C1 segment of cervical spinal cord (tissue), 14 donors: Measurements from ENCODE around the gene SHC4.
"Not testable (repeated sequence)": the region's sequence is repeated elsewhere in the genome, so short reads cannot be mapped to it uniquely, and the experiment has no call there.

ENCODE experiments used
- DNase-seq, 14 donors: peaks; one replicate each; lab custom pipeline; 2025; lab: John Stamatoyannopoulos, UW

SHC4 gene

GRCh38 chr15:48796930-48797329 lies 166.8 kb downstream of the SHC4 start:
- DNase-seq: no peak

GRCh38 chr15:48796521-48796920 lies 167.2 kb downstream of the SHC4 start:
- no peak for DNase-seq

DNA sequence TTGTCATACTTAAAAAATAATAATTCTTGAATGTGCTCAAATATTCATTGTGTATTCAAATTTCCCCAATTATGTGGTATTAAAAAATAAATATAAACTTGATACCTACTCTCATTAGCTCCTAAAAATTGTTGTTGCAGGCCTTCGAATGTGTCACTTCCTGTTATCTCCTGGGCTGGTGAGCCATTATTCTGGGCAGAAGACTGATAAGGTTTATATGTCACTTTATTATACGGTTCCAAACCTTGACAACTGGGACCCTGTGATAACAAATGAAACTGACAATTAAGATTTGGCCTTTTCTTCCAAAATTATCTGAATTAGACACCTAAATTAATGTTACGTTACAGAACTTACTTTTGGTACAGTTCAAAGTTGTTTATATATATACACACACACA lies 167.8 kb downstream of the SHC4 start:
- DNase-seq: no peak

DNA sequence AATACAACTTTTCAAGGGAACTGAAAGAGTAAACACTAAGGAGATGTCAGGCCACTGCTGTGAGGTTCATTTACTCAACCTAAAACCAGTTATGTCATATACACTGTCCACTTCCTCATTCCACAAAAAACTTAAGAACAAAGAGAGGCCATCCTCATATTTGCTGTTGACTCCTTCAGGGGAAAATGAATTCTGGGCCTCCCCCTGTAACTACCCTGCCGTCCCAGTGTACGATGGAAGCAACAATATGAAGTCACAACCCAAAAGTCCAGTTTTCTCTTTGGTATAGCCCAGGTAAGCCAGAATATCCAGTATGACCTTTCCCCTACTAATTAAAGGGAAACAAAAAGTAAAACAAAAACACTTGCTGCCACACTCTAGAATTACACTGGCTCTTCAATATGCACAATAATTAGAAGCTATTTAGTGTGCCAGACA lies 169.0 kb downstream of the SHC4 start:
- no peak for DNase-seq

DNA sequence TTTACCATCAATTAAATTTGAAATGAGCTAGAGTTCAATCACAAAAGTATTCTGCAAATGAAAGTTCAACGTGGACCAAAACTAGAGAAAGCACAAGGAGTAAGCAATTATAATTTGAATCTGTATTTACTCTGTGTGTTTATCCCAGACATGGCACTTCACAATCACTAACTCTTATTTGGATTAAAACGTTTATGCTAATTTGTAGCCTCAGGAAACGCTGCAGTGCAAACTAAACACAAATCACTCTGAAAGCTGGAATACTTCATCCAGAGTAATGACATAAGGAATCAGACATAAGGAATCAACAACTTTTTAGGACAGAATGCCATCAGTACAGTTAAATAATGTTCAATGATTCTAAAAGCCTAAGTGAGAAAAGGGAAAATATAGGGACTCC lies 171.3 kb downstream of the SHC4 start:
- no peak for DNase-seq

- DNase-seq: not testable (repeated sequence)
Observed at GRCh38 chr15:48790466-48791115, 173.1 kb downstream of the SHC4 start.

DNA sequence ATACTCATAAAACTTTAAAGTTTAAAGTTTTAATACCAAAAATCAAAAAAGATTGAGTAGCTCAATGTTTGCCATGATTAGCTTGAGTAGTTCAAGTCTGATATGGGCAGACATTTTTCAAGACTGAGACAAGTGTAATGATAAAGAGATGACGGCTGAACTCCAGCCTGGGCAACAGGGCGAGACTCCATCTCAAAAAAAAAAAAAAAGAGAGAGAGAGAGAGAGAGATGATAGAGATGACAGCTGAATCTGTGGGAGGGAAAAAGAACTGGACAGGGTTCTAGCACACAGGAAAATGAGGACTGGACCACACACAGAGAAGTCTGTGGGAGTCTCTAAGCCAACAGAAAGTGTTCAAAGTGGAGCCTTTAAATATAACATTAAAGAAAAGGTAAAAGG lies 178.0 kb downstream of the SHC4 start:
- no peak for DNase-seq

GRCh38 chr15:48785195-48785594 lies 178.5 kb downstream of the SHC4 start:
- DNase-seq: no peak

GRCh38 chr15:48784756-48785155 lies 179.0 kb downstream of the SHC4 start:
- no peak for DNase-seq

DNA sequence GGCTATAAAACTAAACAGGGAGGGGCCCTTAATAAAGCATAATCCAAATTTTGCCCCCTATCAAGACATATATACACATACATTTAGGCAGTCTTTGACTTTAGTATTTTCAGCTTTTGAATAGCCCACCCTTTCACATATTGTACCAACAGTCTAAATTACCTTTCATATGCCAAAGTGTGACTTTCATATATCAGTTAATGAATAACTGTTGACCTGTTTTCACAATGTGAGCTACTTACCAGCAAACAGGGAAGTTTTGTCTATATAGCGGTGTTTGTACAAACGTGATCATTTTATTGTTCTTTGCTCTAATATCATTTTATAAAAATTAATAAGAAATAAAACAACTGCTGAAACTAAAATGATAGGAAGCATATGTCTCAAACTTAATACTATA lies 180.8 kb downstream of the SHC4 start:
- DNase-seq: no peak

DNA sequence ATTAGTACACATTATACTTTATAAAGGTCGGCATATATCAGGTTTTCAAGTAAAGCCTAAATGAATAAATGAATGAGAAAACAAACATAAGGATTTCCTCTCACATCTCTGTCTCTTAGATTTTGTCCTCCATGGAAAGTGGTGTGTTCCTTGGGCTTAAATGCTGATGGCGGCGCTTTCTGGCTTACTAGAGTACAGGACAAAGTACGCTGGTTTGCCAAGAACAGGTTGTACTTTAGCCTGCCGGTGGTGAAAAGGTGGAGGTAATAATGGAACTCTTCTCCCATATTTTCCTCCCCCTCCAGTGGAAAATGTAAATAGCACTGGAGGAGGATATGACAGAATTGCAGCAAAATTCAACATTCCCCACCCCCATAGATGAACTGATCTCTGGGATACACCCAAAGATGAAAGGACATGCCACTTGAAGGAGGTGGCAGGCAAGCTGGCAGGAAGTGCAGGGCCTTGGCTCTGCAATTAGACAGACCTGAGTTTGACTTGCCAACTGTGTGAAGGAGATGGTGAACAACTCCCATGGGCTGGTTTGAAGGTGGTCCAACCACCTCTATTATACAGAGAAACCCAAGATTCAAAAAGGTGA lies 182.1 kb downstream of the SHC4 start:
- DNase-seq: no peak

DNA sequence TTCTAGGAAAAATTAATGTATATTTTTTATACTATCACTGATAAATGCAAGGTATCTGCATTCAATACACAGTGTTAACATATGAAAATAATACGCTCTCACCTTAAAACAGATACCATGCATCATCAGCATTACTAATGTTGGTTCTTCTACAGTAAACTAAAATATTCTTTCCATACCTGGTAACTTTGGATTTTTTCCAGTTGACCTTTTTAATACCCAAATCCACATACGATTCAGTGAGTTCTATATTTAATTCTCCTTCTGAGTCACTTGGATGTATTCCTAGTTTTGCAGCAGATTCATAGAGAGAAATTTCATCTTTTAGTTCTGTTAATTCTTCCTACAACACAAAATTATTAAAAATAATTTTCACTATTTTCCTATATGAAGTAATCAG lies 182.7 kb downstream of the SHC4 start:
- no peak for DNase-seq

GRCh38 chr15:48778331-48778730 lies 185.4 kb downstream of the SHC4 start:
- DNase-seq: no peak

GRCh38 chr15:48777645-48778330 lies 185.9 kb downstream of the SHC4 start:
- DNase-seq: no peak

DNA sequence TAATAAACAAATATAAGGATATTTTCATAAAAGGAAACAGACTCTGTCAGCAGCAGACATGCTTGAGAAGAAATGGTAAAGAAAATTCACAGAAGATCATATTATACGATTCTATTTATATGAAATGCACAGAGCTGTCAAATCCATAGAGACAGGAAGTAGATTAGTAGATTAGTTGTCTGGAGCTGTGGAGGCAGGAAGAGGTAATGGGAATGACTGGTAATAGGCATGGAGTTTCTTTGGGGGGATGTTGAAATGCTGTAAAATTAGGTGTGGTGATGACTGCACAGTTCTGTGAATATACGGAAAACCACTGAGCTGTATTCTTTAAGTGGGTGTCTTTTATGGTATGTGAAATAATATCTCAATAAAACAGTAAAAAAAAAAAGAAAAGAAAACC lies 188.2 kb downstream of the SHC4 start:
- no peak for DNase-seq

DNA sequence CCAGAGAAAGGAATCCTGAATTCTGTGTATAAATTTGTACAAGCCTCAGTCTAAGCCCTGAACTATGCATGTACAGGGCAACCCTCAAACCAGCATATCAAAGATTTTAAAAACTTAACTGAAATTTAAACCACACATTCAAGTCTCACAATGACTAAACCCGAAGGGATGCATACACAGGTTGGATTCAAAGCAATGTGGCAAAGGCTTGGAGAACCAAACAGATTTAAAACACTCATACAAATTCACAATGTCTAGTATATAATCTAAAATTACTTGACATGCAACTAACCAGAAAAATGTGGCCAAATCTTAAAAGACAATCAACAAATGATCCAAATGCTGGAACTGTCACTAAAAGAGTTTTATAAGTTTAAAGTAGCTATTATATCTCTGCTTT lies 189.2 kb downstream of the SHC4 start:
- DNase-seq: no peak
